Peyer's patch (tissue), 4 donors: ENCODE data around the gene RPL27. TPM values are rescaled to one million over a fixed set of nuclear protein-coding genes. Genes with fewer than 3 reads are reported as not detected.

Experiments used
- DNase-seq, 3 donors: peaks; one replicate each; pipeline ENCODE4 v3.0.0-alpha.2; 2017 to 2019
- H3K27ac ChIP-seq, 4 donors: fragments of 200-600 bp; sonication (generic); one replicate each; pipeline ENCODE4 v1.5.1; 2016 to 2019
- H3K27me3 ChIP-seq, 2 donors: fragments of 200-600 bp; sonication (generic); one replicate each; pipeline ENCODE4 v1.5.1; 2019
- H3K36me3 ChIP-seq, 3 donors: fragments of 200-600 bp; sonication (generic); one replicate each; pipeline ENCODE4 v1.5.1; 2016 to 2019
- H3K4me1 ChIP-seq, 4 donors: fragments of 200-600 bp; sonication (generic); one replicate each; pipeline ENCODE4 v1.5.1; 2016 to 2019
- H3K4me3 ChIP-seq, 4 donors: fragments of 200-600 bp; sonication (generic); 1 replicate in 3 of 4; 2 replicates in 1 of 4; pipeline ENCODE4 v1.5.1; 2016 to 2019; ENCODE audit warnings: mild to moderate bottlenecking in 1 of 4
- H3K9me3 ChIP-seq, 4 donors: fragments of 200-600 bp; sonication (generic); one replicate each; pipeline ENCODE4 v1.5.1; 2016 to 2019; ENCODE audit warnings: mild to moderate bottlenecking in 1 of 4
- POLR2A ChIP-seq, 2 donors: fragments of 450-650 bp; IDR thresholded peaks; one replicate each; pipeline ENCODE4 v1.5.1; 2017; ENCODE audit warnings: antibody characterized with exemption in 2 of 2, mild to moderate bottlenecking in 2 of 2, moderate library complexity in 2 of 2
- small RNA-seq, 2 donors: library from RNA; depleted of rRNA; stranded (forward); fragments of <200 nt; gene quantifications; one replicate each; pipeline ENCODE3, GENCODE V24; 2016
- total RNA-seq, 4 donors: library from RNA; depleted of rRNA; stranded (reverse); fragments of >200 nt; gene quantifications; one replicate each; pipeline ENCODE4 v1.1.0, GENCODE V29; 2016
- TF ChIP-seq, protein P1 (sequence below), 6 experiments: fragments of 450-650 bp in 4 of 6; fragments of 200-600 bp in 2 of 6; sonication (generic) in 1 of 6; IDR thresholded peaks; one replicate each; pipeline ENCODE4 v1.5.1; 2017 to 2019; ENCODE audit warnings: antibody characterized with exemption in 6 of 6, mild to moderate bottlenecking in 3 of 6, moderate library complexity in 1 of 6

The RPL27 gene
- total RNA-seq, 4 donors from 2014 or later = 331 to 1,066 (median 442) TPM

DNA sequence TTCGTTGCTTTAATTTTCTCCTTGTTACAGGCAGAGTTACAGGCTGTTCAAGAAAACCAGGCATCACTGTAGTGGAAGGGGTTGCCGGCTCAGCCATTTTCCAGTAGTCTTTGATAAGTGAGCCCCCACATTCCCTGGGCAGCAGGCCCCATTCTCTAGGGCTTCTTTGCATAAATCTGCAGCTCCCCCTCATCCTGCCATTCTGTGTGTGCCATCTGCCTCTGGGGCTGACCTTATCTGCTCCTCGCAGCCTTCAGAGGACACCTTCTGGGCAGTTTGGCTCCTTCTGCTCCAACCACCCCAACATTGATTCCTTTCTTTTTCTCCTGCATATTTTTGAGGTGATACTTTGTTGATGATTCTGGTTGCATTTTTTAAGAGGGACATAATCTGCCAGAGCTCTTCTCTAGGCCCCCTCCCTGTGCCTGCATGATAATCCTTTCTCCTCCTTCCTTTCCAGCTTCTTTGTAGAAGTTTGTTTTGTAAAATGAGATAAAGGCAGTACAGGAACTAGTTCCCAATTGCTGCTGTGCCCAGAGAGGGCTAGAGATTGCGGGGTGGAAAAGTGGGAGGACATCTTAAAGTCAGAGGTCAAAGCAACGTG lies 43.9 kb downstream of the RPL27 start:
- no peaks in the 10 kb centered on the region for H3K9me3 ChIP-seq
- TF ChIP-seq POLR2A (IDR thresholded peaks at IDR 0.05) = no peak
- TF ChIP-seq, protein P1, sequence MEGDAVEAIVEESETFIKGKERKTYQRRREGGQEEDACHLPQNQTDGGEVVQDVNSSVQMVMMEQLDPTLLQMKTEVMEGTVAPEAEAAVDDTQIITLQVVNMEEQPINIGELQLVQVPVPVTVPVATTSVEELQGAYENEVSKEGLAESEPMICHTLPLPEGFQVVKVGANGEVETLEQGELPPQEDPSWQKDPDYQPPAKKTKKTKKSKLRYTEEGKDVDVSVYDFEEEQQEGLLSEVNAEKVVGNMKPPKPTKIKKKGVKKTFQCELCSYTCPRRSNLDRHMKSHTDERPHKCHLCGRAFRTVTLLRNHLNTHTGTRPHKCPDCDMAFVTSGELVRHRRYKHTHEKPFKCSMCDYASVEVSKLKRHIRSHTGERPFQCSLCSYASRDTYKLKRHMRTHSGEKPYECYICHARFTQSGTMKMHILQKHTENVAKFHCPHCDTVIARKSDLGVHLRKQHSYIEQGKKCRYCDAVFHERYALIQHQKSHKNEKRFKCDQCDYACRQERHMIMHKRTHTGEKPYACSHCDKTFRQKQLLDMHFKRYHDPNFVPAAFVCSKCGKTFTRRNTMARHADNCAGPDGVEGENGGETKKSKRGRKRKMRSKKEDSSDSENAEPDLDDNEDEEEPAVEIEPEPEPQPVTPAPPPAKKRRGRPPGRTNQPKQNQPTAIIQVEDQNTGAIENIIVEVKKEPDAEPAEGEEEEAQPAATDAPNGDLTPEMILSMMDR (IDR thresholded peaks at IDR 0.05) = no peak
- H3K27me3 ChIP-seq = no peaks in the 10 kb centered on the region
- no peaks in the 10 kb centered on the region for H3K36me3 ChIP-seq
- no peaks in the 10 kb centered on the region for H3K4me1 ChIP-seq
- no peak for DNase-seq
- H3K4me3 ChIP-seq = no peak overlapping the region
- H3K27ac ChIP-seq = no peak overlapping the region

DNA sequence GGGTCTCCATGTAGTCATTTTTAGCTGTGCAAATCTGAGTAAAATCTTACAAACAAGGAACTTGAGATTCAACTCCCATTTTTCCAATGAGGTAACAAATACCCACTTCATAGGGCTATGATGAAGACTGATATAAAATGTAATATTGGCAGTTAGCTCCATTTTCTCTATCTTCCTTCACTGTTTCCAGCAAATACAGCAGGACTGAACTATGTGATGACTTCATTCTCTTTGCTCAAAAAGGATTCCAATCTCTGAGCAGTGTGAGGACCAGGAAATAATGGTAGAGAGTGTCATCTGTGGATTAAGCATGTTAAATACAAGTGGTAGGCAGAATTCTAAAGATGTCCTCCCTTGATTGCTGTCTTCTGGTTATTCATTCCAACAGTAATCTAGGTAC lies 45.1 kb downstream of the RPL27 start:
- Histone ChIP-seq H3K9me3 (no peaks in the 10 kb centered on the region), H3K27me3 (no peaks in the 10 kb centered on the region), H3K36me3 (no peaks in the 10 kb centered on the region), H3K4me1 (no peaks in the 10 kb centered on the region), H3K27ac (no peak overlapping the region), H3K4me3 (no peak overlapping the region)
- TF ChIP-seq, protein P1 (IDR thresholded peaks at IDR 0.05) = no peak
- no peak for TF ChIP-seq POLR2A (IDR thresholded peaks at IDR 0.05)
- DNase-seq = no peak

DNA sequence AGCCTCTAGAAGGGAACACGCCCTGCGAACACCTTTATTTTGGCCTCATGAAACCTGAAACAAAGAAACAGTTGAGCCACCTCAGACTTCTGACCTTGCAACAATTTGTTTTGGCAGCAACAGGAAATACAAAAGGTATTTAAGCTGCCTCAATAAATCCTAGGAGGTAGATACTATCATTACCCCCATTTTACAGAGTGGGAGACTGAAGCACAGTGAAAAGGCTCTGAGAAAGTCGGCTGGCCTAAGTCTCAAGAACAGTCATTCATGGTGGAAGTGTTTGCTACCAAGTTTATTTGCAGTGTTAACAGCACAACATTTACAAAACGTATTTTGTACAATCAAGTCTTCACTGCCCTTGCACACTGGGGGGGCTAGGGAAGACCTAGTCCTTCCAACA lies 45.8 kb downstream of the RPL27 start:
- no peak for DNase-seq
- no peak overlapping the region for H3K27ac ChIP-seq
- no peaks in the 10 kb centered on the region for H3K9me3 ChIP-seq
- no peaks in the 10 kb centered on the region for H3K36me3 ChIP-seq
- TF ChIP-seq, protein P1 (IDR thresholded peaks at IDR 0.05) = no peak
- TF ChIP-seq POLR2A (IDR thresholded peaks at IDR 0.05) = no peak
- H3K27me3 ChIP-seq = no peaks in the 10 kb centered on the region
- H3K4me1 ChIP-seq = no peaks in the 10 kb centered on the region
- no peak overlapping the region for H3K4me3 ChIP-seq

DNA sequence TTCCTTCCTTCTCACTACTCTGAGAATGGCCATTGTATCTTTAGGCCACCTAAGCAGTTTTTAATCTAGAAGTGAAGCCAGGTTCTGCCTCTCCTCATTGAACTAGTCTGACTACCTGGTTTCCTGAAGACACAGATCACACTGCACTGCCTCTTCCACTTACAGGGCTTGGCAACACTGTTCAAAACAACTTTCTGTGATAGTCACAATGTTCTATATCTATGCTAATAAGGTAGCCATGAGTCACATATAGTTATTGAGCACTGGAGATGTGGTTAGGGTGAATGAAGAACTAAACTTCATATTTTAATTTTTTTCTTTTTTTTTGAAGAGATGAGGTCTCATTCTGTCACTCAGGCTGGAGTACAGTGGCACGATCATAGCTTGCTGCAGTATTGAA lies 53.8 kb downstream of the RPL27 start:
- no peak for TF ChIP-seq POLR2A (IDR thresholded peaks at IDR 0.05)
- TF ChIP-seq, protein P1 (IDR thresholded peaks at IDR 0.05) = no peak
- Histone ChIP-seq H3K27ac (no peak overlapping the region), H3K4me1 (no peaks in the 10 kb centered on the region), H3K4me3 (no peak overlapping the region), H3K9me3 (no peaks in the 10 kb centered on the region), H3K27me3 (no peaks in the 10 kb centered on the region), H3K36me3 (no peaks in the 10 kb centered on the region)
- no peak for DNase-seq

Small RNAs within 50 kb of the gene (small RNA-seq; reads per million reads assigned to genes)
- 0 reads per million in 2 donors for gene AARSD1

Other genes with a start within 250 kb of the RPL27 start
- 1 to 10 TPM; 2.3 to 9.9 (median 4.3) TPM for gene RAMP2, start 237.2 kb upstream of the RPL27 start, total RNA-seq
- gene VPS25, start 225.0 kb upstream of the RPL27 start, total RNA-seq = 10 to 100 TPM; 34.7 to 82.1 (median 67.5) TPM
- gene WNK4, start 217.8 kb upstream of the RPL27 start, total RNA-seq = 10 to 100 TPM in 3 of 4 donors, 1 to 10 TPM in 1; 7.2 to 56.0 (median 28.7) TPM
- 100 to 1,000 TPM in 3 of 4 donors, 10 to 100 TPM in 1; 68.5 to 156 (median 139) TPM for gene COA3, start 199.7 kb upstream of the RPL27 start, total RNA-seq
- not detected for gene CNTD1, start 199.6 kb upstream of the RPL27 start, total RNA-seq
- gene BECN1, start 174.1 kb upstream of the RPL27 start, total RNA-seq = 100 to 1,000 TPM in 3 of 4 donors, 10 to 100 TPM in 1; 81.6 to 171 (median 122) TPM
- 10 to 100 TPM; 45.6 to 75.9 (median 59.8) TPM for gene PSME3, start 165.0 kb upstream of the RPL27 start, total RNA-seq
- 1 to 10 TPM in 2 of 4 donors, under 1 TPM in 1, not detected in 1; 0.70 to 2.3 (median 1.6) TPM for gene AOC2, start 153.8 kb upstream of the RPL27 start, total RNA-seq
- 10 to 100 TPM in 1 of 4 donors, 1 to 10 TPM in 3; 3.3 to 11.4 (median 7.0) TPM for gene AOC3, start 147.2 kb upstream of the RPL27 start, total RNA-seq
- gene G6PC1, start 97.6 kb upstream of the RPL27 start, total RNA-seq = 10 to 100 TPM in 3 of 4 donors, 1 to 10 TPM in 1; 2.5 to 97.8 (median 66.0) TPM
- 10 to 100 TPM; 12.6 to 33.5 (median 26.5) TPM for gene AARSD1, start 34.0 kb upstream of the RPL27 start, total RNA-seq
- gene PTGES3L, start 18.3 kb upstream of the RPL27 start, total RNA-seq = 1 to 10 TPM in 3 of 4 donors, not detected in 1; 1.6 to 6.9 (median 5.5) TPM
- gene RUNDC1, start 17.9 kb upstream of the RPL27 start, total RNA-seq = 10 to 100 TPM; 17.2 to 37.3 (median 26.9) TPM
- gene IFI35, start 8.4 kb downstream of the RPL27 start, total RNA-seq = 10 to 100 TPM; 60.1 to 85.8 (median 73.4) TPM
- 10 to 100 TPM; 52.8 to 97.8 (median 71.5) TPM for gene VAT1, start 24.0 kb downstream of the RPL27 start, total RNA-seq
- gene RND2, start 26.8 kb downstream of the RPL27 start, total RNA-seq = 1 to 10 TPM in 1 of 4 donors, under 1 TPM in 3; 0.27 to 1.7 (median 0.32) TPM
- gene BRCA1, start 126.9 kb downstream of the RPL27 start, total RNA-seq = 10 to 100 TPM in 3 of 4 donors, 1 to 10 TPM in 1; 9.0 to 38.0 (median 14.2) TPM
- gene NBR1, start 172.8 kb downstream of the RPL27 start, total RNA-seq = 100 to 1,000 TPM; 102 to 139 (median 127) TPM
- 10 to 100 TPM in 3 of 4 donors, 1 to 10 TPM in 1; 7.1 to 54.5 (median 15.3) TPM for gene TMEM106A, start 213.5 kb downstream of the RPL27 start, total RNA-seq
- gene CCDC200, start 230.2 kb downstream of the RPL27 start, total RNA-seq = 1 to 10 TPM in 1 of 4 donors, not detected in 3; 1.5 TPM
- gene RNU2-1, start 235.6 kb downstream of the RPL27 start, total RNA-seq = not detected